GM08714 (cell line): Measurements from ENCODE around the gene PKN1.
"Not testable (repeated sequence)": the region's sequence is repeated elsewhere in the genome, so short reads cannot be mapped to it uniquely, and the experiment has no call there.

ENCODE experiments used
- H3K4me3 ChIP-seq: fragments of 200-500 bp; sonication (Bioruptor generic); 2 replicates; pipeline ENCODE4 v1.5.1; 2014; ENCODE audit warnings: mild to moderate bottlenecking, low read length, inconsistent platforms
- ZNF274 ChIP-seq: IDR thresholded peaks from 2 replicates; pipeline ENCODE4 v1.6.1; 2012; ENCODE audit warnings: mild to moderate bottlenecking, low read depth, low read length

The PKN1 gene

GRCh38 chr19:14402332-14403144 is 30.6 kb upstream of the PKN1 start:
- no peak for TF ChIP-seq ZNF274
- no peak overlapping the region for H3K4me3 ChIP-seq

GRCh38 chr19:14403145-14403930 is 29.8 kb upstream of the PKN1 start:
- not testable (repeated sequence) for H3K4me3 ChIP-seq

GRCh38 chr19:14404312-14404711 is 28.8 kb upstream of the PKN1 start:
- no peak for TF ChIP-seq ZNF274
- H3K4me3 ChIP-seq, result no peak overlapping the region

- H3K4me3 ChIP-seq, result no peak overlapping the region
- no peak for TF ChIP-seq ZNF274
These were observed 27.7 kb upstream of the PKN1 start for GRCh38 chr19:14405380-14405757.

- TF ChIP-seq ZNF274, result no peak
- no peak overlapping the region for H3K4me3 ChIP-seq
These were observed 27.1 kb upstream of the PKN1 start for GRCh38 chr19:14405758-14406644.

- TF ChIP-seq ZNF274, result no peak
- H3K4me3 ChIP-seq, result no peak overlapping the region
These were observed 26.3 kb upstream of the PKN1 start for GRCh38 chr19:14406645-14407401.

- H3K4me3 ChIP-seq, result no peak overlapping the region
- TF ChIP-seq ZNF274, result no peak
These were observed 25.3 kb upstream of the PKN1 start for GRCh38 chr19:14407605-14408484.

GRCh38 chr19:14408491-14409145 is 24.5 kb upstream of the PKN1 start:
- H3K4me3 ChIP-seq, result no peak overlapping the region
- no peak for TF ChIP-seq ZNF274

- no peak for TF ChIP-seq ZNF274
- no peak overlapping the region for H3K4me3 ChIP-seq
These were observed 23.7 kb upstream of the PKN1 start for GRCh38 chr19:14409146-14410023.

GRCh38 chr19:14410091-14411051 is 22.7 kb upstream of the PKN1 start:
- TF ChIP-seq ZNF274, result no peak
- no peak overlapping the region for H3K4me3 ChIP-seq
